ENCODE measurements around the gene SEBOX.

SEBOX gene

GRCh38 chr17:28394337-28395116 lies 29.5 kb upstream of the SEBOX start:
- DNase-seq (ENCODE audit: low spot score): no peak

DNA sequence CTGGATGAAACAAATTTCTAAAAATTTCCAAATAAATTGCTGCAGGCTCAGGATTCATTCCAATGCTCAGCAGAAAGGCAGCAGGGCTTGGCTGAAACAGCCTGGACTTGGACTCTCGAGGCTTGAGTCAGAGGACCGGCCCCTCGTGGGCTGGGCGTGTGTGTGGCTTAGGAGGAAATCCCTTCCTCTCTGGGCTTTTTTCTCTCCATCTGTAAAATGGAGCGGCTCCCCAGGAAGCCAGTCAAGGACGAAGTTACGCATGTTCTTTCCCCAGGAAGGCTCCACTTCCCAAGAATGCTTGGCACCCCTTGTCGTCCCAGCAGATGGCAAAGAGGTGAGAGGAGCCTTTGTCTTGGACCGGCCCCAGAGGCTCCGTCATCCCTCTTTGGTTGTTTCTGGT lies 27.5 kb upstream of the SEBOX start:
- DNase-seq (ENCODE audit: low spot score): no peak

DNA sequence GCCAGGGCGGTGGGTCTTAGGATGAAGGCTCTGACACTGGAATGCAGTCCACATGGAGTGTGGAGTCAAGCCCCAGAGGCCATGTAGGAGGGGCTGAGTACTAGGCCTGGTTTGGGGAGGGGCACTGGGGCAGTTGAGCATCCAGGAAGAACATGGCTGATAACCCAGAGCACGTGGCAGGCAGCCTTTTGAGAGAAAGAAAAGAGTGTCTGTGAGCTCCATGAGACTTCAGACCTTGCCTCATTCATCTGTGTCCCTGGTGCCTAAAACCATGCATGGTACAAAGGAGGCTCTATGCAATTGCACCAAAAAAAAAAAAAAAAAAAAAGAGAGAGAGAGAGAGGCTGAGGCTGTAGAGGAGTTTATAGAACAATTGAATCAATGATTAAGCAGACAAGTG lies 26.4 kb upstream of the SEBOX start:
- no peak for DNase-seq (ENCODE audit: low spot score)

GRCh38 chr17:28390984-28391383 lies 26.0 kb upstream of the SEBOX start:
- DNase-seq (ENCODE audit: low spot score): no peak

GRCh38 chr17:28390563-28390962 lies 25.6 kb upstream of the SEBOX start:
- DNase-seq (ENCODE audit: low spot score): no peak

DNA sequence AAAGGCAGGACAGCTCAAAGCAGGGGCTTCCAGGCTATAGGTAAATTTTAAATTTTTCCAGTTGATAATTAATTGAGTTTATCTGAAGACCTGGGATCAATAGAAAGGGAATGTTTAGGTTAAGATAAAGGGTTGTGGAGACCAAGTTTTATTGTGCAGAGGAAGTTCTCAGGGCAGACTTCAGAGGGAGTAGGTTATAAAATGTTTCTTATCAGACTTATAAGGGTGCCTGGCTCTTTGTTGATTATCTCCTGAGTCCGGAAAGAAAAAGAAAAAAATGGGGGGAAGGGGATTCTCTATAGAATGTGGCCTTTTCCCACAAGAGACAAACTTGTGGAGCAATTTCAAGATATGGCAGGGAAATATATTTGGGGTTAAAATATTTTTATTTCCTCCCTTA lies 25.1 kb upstream of the SEBOX start:
- DNase-seq (ENCODE audit: low spot score): no peak

DNA sequence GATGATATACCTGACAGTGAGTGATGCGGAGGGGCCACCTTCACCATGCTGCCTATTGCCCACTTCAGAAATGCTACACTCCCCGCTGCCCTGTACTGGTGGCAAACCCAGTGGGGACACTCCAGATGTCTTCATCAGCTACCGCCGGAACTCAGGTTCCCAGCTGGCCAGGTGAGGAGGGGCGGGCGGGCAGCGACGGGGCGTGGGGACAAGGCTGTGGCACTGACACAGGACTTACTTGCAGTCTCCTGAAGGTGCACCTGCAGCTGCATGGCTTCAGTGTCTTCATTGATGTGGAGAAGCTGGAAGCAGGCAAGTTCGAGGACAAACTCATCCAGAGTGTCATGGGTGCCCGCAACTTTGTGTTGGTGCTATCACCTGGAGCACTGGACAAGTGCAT lies 23.1 kb upstream of the SEBOX start:
- no peak for DNase-seq (ENCODE audit: low spot score)

- no peak for DNase-seq (ENCODE audit: low spot score)
Observed at GRCh38 chr17:28386391-28386790, 21.4 kb upstream of the SEBOX start.

DNA sequence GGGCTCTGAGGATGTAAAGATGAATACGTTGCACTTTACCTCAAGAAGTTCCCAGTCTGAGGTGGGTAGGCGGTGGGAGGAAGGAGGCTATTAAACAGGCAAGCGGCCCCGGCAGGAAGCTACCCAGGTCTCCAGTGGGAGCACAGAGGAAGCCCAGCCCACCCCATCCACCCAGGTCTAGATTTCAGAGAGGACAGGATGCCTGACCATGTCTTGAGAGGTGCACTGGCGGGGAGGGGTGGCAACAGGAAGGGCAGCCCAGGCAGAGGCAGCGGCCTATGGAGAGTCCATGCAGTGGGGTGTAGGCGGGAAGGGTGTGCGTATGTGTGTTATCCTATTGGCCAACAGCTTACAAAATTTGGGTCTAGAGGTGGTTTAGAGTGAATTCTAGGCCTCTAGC lies 20.4 kb upstream of the SEBOX start:
- no peak for DNase-seq (ENCODE audit: low spot score)

- DNase-seq (ENCODE audit: low spot score): no peak
Observed at GRCh38 chr17:28385037-28385400, 20.0 kb upstream of the SEBOX start.

GRCh38 chr17:28384281-28385036 lies 19.5 kb upstream of the SEBOX start:
- no peak for DNase-seq (ENCODE audit: low spot score)

DNA sequence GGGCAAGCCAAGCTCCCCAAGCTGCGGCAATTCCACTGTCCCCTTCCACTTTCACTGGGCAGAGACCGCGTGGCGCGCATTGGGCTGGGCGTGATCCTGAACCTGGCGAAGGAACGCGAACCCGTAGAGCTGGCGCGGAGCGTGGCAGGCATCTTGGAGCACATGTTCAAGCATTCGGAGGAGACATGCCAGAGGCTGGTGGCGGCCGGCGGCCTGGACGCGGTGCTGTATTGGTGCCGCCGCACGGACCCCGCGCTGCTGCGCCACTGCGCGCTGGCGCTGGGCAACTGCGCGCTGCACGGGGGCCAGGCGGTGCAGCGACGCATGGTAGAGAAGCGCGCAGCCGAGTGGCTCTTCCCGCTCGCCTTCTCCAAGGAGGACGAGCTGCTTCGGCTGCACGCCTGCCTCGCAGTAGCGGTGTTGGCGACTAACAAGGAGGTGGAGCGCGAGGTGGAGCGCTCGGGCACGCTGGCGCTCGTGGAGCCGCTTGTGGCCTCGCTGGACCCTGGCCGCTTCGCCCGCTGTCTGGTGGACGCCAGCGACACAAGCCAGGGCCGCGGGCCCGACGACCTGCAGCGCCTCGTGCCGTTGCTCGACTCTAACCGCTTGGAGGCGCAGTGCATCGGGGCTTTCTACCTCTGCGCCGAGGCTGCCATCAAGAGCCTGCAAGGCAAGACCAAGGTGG lies 16.3 kb upstream of the SEBOX start:
- no peak for DNase-seq (ENCODE audit: low spot score)

- no peak for DNase-seq (ENCODE audit: low spot score)
Observed at GRCh38 chr17:28379814-28380801, 15.1 kb upstream of the SEBOX start.

- DNase-seq (ENCODE audit: low spot score): no peak
Observed at GRCh38 chr17:28372945-28373274, 7.9 kb upstream of the SEBOX start.

DNA sequence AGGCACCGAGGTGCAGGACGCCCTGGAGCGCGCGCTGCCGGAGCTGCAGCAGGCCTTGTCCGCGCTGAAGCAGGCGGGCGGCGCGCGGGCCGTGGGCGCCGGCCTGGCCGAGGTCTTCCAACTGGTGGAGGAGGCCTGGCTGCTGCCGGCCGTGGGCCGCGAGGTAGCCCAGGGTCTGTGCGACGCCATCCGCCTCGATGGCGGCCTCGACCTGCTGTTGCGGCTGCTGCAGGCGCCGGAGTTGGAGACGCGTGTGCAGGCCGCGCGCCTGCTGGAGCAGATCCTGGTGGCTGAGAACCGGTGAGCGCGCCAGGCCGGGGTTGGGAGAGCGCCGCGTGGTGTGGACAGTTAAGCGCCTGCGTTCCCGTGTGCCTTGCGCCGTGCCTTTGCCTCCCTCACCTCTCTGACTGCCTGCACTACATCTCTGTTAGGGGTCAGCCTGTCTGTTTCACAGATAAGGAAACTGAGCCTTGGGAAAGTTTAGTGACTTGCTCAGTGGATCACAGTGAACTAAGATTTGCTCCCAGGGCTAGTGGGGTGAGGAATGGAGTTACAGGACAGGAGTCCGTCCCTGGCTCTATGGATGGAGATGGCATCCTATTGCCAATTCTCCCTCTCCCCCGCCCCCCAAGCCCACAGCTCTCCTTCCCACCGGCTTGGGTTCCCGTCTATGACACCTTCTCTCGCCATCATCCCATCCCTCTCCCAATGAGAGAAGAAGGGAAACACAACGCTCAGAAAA lies 7.4 kb upstream of the SEBOX start:
- no peak for DNase-seq (ENCODE audit: low spot score)

- peak; percentile 17 for DNase-seq (ENCODE audit: low spot score)
Observed at GRCh38 chr17:28371245-28372202, 6.5 kb upstream of the SEBOX start, which contains the start of gene SARM1. Gene SARM1 (plus strand): TSS chr17:28371694. CDS start chr17:28372033, 339 bp downstream.

DNA sequence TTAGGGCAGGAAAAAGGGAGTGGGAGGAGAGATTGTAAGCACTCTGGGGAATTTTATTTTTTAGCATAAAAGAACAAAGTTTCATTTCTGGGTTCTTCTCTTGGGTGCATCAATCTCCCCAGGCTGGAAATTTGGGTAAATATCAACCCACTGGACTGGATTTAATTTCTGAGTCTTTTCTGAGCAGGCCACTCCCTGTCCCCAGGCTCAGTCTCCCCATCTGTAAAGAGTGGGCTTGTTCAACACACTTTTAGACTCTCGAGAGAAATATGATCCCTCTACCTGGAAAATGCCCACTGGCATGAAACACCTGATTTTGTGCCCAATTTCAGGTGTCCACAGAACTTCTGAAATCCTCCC lies 5.7 kb upstream of the SEBOX start:
- no peak for DNase-seq (ENCODE audit: low spot score)

GRCh38 chr17:28370035-28370743 lies 5.2 kb upstream of the SEBOX start, which contains the start of gene VTN:
Gene VTN (minus strand): TSS chr17:28370307. CDS start chr17:28370203, 104 bp downstream.
- DNase-seq (ENCODE audit: low spot score): no peak

DNA sequence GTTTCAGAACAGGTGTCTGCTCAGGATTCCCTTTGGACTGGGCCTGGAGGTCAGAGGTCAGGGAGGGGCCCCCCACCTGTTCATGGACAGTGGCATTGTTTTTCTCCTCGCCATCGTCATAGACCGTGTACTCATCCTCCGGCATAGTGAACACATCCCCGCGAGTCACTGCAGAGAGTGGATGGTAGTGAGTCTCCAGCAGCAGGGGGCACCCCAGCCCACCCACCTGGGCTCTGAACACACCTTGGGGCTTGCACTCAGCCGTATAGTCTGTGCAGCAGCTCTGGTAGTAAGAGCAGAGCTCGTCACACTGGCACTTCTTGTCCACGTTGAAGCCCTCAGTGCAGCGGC lies 4.7 kb upstream of the SEBOX start:
- DNase-seq (ENCODE audit: low spot score): no peak
